Left renal cortex interstitium (tissue), 4 donors: ENCODE data around the gene PCDHGA1. TPM values are rescaled to one million over a fixed set of nuclear protein-coding genes. Genes with fewer than 3 reads are reported as not detected.

Experiments
- DNase-seq, 4 donors: peaks; one replicate each; pipeline ENCODE4 v3.0.0-alpha.2; 2013; ENCODE audit warnings: low read depth in 4 of 4, low spot score in 2 of 4, missing footprints in 1 of 4
- polyA plus RNA-seq, 4 donors: library from polyadenylated mRNA; unstranded; fragments of 120-200 nt; gene quantifications; one replicate each; pipeline ENCODE4 v1.2.1, GENCODE V29; 2013; ENCODE audit not compliant: insufficient read length in 4 of 4

Gene PCDHGA1
- polyA plus RNA-seq, 4 donors: 0.93 to 1.0 (median 1.0) TPM

DNA sequence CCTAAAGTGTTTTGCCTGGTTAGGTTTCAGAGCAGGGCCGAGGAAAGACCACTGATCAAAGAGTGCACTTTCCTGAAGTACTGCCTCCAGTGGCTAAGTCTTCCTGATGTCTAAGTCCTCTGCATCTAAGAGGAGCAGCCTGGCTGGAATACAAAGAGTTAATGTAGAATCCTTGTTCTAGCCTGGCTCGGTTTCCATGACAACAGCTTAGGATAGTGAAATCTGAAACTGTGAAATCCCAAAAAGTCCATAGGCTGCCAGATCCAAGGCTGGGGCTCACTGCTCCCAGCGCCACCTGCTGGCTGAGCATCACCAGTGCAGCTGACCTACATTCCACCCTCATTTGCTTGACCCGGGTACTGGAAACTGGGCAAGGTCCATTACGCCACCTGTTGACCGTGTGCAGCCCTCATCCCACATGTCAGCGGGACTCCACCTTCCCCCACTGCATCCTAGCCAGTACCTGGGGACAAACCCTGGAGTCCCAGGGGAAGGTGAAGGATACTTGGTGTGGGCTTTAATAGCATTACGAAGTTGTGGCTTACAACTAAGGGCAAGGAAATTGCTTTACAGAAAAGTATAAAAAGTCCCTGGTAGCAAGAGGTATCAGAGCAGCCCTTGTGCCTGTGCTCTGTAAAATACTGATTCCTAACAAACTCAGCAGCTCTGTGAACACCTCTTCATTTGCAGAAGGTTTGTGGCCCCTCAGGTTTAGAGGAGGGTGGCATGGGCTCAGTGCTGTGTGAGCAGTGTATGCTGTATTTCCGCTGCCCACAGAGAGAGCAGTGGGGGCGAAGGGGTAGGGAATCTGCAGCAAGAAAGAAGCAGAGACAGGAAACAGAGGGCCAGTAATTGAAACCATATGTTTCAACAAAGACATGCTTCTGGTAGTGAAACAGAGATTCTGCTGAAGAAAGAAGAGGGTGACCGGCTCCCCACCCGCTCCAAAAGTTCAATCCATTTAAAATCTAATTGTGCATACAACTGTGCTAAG is 194.6 kb downstream of the PCDHGA1 start:
- peak; percentile 95 to 96 (median 95) for DNase-seq

GRCh38 chr5:141525653-141526052 is 195.3 kb downstream of the PCDHGA1 start:
- no peak for DNase-seq

DNA sequence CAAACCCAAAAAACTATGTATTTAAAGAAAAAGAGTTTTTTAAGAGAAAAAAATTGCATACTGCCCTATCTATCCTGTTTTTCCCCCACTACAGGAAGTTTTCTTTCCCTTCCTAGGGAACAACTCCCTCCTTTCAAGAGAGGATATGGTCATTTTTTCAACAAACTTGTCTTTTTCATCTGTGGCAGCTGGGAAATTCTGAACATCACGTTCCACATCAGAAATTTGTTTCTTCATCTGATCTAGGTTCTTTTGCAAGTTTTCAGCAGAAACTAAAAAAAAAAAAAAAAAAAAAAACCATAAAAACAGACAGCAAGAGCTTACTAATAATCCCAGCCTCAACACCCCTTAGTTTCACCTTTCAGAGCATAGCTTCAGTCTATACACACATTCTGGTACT is 197.1 kb downstream of the PCDHGA1 start:
- DNase-seq: no peak

DNA sequence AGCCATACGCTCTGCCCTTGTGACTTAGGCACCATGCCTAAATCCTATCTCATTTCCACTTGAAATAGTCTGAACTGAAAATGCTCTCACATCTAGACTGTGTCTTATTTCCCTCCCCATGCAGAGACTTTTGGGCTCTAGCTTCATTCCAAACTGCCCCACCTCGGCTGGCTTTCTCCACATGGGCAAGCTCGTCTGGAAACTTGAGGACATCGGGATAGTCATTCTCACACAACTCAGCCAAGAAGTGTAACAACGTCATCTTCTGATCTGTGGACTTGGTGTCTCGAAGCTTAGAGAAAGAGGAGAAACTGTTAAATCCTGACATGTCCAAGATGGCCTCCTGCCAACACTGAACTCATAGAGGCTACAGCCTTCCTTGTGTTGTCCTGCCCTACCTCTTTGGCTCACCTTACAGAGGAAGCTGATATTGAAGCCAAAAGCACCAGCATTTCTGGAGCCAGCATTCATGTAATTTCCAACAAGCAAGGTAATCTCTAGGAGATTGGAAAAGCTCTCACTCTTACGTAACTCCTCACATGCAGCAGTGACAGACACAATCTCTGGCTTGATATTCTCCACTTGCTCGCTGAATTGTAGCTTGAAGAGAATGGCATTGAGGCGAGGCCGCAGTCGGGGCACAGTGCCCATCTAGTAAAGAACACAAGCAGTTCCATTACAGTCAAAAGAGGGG is 198.1 kb downstream of the PCDHGA1 start:
- no peak for DNase-seq

GRCh38 chr5:141529002-141529401 is 198.7 kb downstream of the PCDHGA1 start:
- no peak for DNase-seq

- DNase-seq: no peak
Observed at GRCh38 chr5:141529873-141530272, 199.6 kb downstream of the PCDHGA1 start.

DNA sequence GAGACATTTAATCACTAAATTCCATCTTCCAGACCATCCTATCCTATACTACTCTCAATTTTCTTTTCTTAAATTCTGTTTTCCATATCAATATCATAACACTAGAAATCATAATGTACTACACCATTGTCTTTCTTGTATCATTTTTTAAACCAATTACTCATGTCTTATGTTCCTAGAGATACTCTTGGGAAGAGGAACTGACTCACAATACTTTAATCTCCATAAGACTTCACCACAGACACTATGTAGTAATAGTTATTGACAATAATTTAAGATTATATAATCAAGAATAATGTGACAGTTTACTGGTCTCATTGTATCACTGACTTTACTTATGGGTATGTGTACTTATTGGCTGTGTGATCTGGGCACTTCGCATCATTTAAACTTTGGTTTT is 202.4 kb downstream of the PCDHGA1 start:
- no peak for DNase-seq

GRCh38 chr5:141533897-141534296 is 203.6 kb downstream of the PCDHGA1 start:
- DNase-seq: no peak

GRCh38 chr5:141534492-141535213 is 204.3 kb downstream of the PCDHGA1 start:
- no peak for DNase-seq

- no peak for DNase-seq
Observed at GRCh38 chr5:141543053-141543452, 212.7 kb downstream of the PCDHGA1 start.

DNA sequence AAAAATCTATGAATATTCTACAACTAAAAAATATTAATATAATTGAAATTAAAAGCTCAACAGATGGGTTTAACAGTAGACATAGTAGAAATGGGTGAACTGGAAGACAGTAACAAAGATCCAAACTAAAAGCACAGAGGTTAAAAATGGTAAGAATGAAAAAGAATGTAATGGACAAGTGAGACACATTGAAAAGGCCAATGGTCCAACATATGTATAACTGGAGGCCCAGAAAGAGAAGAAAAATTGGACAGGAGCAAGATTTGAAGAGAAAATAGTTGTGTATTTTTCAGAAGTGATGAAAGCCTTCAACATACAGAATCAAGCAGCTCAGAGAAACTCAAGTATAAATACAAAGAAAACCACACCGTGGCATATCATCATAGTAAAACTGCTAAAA is 217.2 kb downstream of the PCDHGA1 start:
- no peak for DNase-seq

GRCh38 chr5:141547921-141548320 is 217.6 kb downstream of the PCDHGA1 start:
- DNase-seq: no peak

DNA sequence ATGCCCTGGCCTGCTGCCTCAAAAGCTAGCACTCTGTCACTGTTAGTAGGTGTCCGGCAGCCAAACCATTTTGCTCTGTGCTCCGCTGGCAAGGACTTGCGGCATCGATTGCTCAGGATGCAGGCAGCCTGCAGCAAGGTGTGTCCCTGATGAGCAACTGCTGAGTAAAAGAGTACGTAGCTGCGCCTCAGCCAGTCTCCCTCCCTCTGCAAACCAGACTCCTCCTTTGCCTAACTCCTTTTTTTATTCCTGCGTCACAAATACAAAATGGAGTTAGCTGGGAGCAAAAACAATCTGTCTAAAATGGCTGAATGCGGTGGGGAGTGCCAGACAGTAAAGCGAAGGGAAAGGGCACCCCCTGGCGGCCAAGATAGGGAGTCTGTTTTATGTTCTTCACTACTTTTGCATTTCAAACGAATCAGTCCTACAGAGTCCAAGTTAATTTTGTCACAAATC is 227.4 kb downstream of the PCDHGA1 start:
- peak; percentile 76 to 86 (median 79) for DNase-seq

DNA sequence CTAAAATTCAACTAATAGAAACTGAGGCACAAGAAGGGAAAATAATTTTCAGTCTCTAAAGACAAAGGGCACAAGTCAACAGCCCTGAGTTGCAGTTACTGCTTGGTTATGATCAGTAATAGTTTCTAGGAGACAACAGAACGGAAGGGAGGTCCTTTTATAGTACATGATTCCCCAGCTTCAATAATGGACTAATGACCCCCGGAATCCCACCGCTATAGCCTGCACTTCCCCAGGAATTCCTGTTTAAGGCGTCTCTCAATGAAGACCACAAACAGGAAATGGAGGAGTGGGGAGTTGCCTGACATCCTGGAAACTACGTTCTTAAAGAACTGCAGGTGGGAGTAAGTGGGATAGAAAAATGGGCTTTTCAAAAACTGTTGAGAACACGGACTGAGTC is 227.8 kb downstream of the PCDHGA1 start:
- no peak for DNase-seq

DNA sequence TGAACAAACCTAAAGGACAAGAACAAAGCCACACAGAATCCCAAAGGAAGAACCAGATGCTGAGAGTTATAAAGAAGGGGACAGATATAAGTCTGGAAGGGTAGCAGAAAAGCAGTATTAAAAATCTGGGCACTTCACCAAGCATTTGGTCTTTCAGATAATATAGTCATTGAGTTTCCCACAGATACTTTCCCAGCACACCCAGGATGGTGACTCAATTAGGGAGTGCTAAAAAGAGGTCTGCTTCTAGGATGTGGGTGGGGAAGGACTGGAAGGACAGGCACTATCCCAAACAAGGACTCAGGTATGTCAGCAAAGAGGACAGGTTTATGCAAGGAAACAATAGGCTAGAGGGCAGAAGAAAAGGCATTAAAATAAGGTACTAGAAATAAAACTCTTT is 229.1 kb downstream of the PCDHGA1 start:
- DNase-seq: no peak

DNA sequence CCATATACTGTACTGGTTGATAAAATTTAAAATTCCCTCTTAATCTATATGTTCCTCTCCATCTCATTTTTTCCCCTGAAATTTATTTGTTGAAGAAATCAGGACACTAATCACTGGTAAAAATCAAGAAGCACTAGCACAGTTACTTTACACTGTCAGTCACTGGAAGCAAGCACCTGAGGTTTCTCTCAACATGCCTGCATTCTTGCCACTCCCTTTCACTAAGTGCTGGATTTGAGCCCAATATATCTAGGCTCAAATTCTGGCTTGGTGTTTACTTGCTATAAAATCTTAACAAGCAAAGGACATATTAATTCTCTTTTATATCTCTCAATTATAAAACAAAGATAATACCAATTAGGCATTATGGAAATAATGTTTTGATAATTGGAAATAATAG is 229.8 kb downstream of the PCDHGA1 start:
- DNase-seq: no peak

DNA sequence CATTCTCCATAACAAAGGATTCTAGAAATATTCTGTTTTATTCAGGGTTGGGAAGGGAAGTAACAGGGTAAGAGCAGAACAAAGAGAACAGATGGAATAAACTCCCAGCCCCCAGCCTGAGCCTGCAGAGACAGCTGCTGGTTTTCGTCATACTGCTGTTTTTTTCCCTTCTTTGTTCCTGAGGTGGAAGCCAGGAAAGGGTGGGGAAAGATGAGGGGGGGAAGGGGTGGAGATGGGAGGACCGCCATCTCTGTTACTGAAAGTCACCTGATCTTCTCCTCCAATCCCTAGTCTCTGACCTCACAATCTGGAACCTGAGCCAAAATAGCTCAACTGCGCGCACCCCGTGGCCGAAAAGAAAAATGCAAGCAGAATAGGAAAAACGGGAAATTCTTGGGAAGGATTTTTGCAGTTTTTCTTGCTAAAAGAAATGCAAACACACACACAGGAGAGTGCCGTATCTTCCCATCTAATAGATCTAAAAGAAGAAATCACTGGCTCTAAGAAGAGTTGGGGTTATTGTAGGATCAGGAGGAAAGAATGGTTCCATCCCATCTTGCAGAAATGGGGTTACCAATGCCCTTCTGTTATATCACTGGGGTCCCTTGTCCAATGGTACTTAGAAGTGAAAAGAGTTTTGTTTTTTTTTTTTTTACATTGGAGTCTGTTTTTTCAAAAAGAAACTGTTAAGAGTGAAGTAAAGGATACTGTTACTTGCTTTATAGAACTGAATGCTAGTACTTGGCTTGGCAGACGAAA is 230.6 kb downstream of the PCDHGA1 start:
- DNase-seq: peak; percentile 74 to 90 (median 86)
